ENCODE measurements around the gene DNPEP. TPM values are rescaled to one million over a fixed set of nuclear protein-coding genes. Genes with fewer than 3 reads are reported as not detected.
"Not testable (repeated sequence)": the region's sequence is repeated elsewhere in the genome, so short reads cannot be mapped to it uniquely, and the experiment has no call there.

The DNPEP gene
- total RNA-seq, 2 experiments from 2014 or later: 58.1 to 59.7 TPM

GRCh38 chr2:219395056-219395455 lies 7.3 kb upstream of the DNPEP start:
- H3K4me1 Mint-ChIP-seq (ENCODE audit: low read depth); H3K36me3 Mint-ChIP-seq (ENCODE audit: low read depth); ATAC-seq; DNase-seq; H3K9me3 Mint-ChIP-seq (ENCODE audit: insufficient read depth); H3K4me3 Mint-ChIP-seq; H3K27ac Mint-ChIP-seq: not testable (repeated sequence)
- POLR2A ChIA-PET: interaction anchor here (0.5 kb wide), 1 partner anchor 116 kb away, joined by 4 read pairs; no protein-coding TSS in a partner anchor
- CTCF ChIA-PET: interaction anchor here (1.2 kb wide), 1 partner anchor 146 kb away, joined by 3 read pairs; no protein-coding TSS in a partner anchor
- H3K27me3 Mint-ChIP-seq (ENCODE audit: low read depth): peaks cover 10% of the 10 kb centered on the region

DNA sequence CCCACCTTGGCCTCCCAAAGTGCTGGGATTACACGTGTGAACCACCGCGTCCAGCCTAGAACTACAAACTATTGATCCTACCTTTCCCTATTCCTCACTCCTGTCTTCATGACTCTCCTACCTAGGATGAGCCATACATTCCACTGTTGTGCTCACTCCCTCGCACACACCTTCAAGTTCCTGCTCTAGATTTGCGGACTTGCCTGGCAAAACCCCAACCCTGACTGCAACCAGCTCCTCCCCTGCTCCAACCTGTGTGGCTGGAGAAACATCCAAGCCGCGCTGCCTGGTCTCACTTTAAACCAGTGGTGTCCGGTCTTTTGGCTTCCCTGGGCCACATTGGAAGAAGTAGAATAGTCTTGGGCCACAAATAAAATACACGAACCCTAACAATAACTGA lies 5.0 kb upstream of the DNPEP start:
- H3K27me3 Mint-ChIP-seq (ENCODE audit: low read depth): peaks cover 10% of the 10 kb centered on the region
- ATAC-seq (no peak), DNase-seq (no peak)
- H3K27ac Mint-ChIP-seq: no peak overlapping the region
- H3K4me3 Mint-ChIP-seq: no peak overlapping the region
- ChIA-PET CTCF (interaction anchor here (0.7 to 6.0 kb wide), 3 partner anchors 10 to 148 kb away, joined by 3 to 56 read pairs (median 3); no protein-coding TSS in a partner anchor), POLR2A (no interaction called here)
- no peaks in the 10 kb centered on the region for H3K36me3 Mint-ChIP-seq (ENCODE audit: low read depth)
- H3K9me3 Mint-ChIP-seq (ENCODE audit: insufficient read depth): no peaks in the 10 kb centered on the region
- peaks cover 13% of the 10 kb centered on the region for H3K4me1 Mint-ChIP-seq (ENCODE audit: low read depth)

- Mint-ChIP-seq H3K9me3 (ENCODE audit: insufficient read depth) (no peaks in the 10 kb centered on the region), H3K4me3 (peak overlapping the region; percentile 70), H3K27me3 (ENCODE audit: low read depth) (peaks cover 8% of the 10 kb centered on the region), H3K36me3 (ENCODE audit: low read depth) (peaks cover 21% of the 10 kb centered on the region), H3K4me1 (ENCODE audit: low read depth) (peaks cover 18% of the 10 kb centered on the region), H3K27ac (peak overlapping the region; percentile 87)
- DNase-seq (no peak), ATAC-seq (no peak)
- ChIA-PET CTCF (interaction anchor here (0.6 to 6.0 kb wide), 18 partner anchors 14 to 316 kb away, joined by 3 to 56 read pairs (median 4); partner anchors contain the start of genes GMPPA, NHEJ1 and ZFAND2B), POLR2A (interaction anchor here (1.2 kb wide), 1 partner anchor 14 kb away, joined by 5 read pairs; no protein-coding TSS in a partner anchor)
These were observed 1.1 kb upstream of the DNPEP start for GRCh38 chr2:219388907-219389156.

GRCh38 chr2:219388121-219388906 lies 602 bp upstream of the DNPEP start:
- Mint-ChIP-seq H3K27ac (peak overlapping the region; percentile 87), H3K27me3 (ENCODE audit: low read depth) (peaks cover 5% of the 10 kb centered on the region), H3K4me1 (ENCODE audit: low read depth) (peaks cover 18% of the 10 kb centered on the region), H3K36me3 (ENCODE audit: low read depth) (peaks cover 24% of the 10 kb centered on the region), H3K9me3 (ENCODE audit: insufficient read depth) (no peaks in the 10 kb centered on the region), H3K4me3 (peak overlapping the region; percentile 70)
- peak; percentile 77 for ATAC-seq
- DNase-seq: peak; percentile 99
- CTCF ChIA-PET: interaction anchor here (0.6 to 6.0 kb wide), 19 partner anchors 14 to 316 kb away, joined by 3 to 56 read pairs (median 4); partner anchors contain the start of genes GMPPA, NHEJ1 and ZFAND2B
- POLR2A ChIA-PET: interaction anchor here (1.2 to 1.5 kb wide), 4 partner anchors 14 to 211 kb away, joined by 4 to 6 read pairs (median 4); partner anchors contain the start of genes CNPPD1 and TUBA4A

- H3K4me1 Mint-ChIP-seq (ENCODE audit: low read depth): peaks cover 18% of the 10 kb centered on the region
- H3K36me3 Mint-ChIP-seq (ENCODE audit: low read depth): peaks cover 25% of the 10 kb centered on the region
- H3K4me3 Mint-ChIP-seq: peak overlapping the region; percentile 96
- ChIA-PET POLR2A (interaction anchor here (1.4 kb wide), 2 partner anchors 186 to 210 kb away, joined by 4 to 6 read pairs; partner anchors contain the start of gene CNPPD1), CTCF (interaction anchor here (2.6 to 2.7 kb wide), 2 partner anchors 92 to 155 kb away, joined by 14 to 16 read pairs; no protein-coding TSS in a partner anchor)
- peak overlapping the region; percentile 96 for H3K27ac Mint-ChIP-seq
- H3K9me3 Mint-ChIP-seq (ENCODE audit: insufficient read depth): no peaks in the 10 kb centered on the region
- ATAC-seq (no peak), DNase-seq (peak; percentile 26)
- no peaks in the 10 kb centered on the region for H3K27me3 Mint-ChIP-seq (ENCODE audit: low read depth)
These were observed 1.0 kb downstream of the DNPEP start for GRCh38 chr2:219386532-219387280.

- H3K4me1 Mint-ChIP-seq (ENCODE audit: low read depth): peaks cover 18% of the 10 kb centered on the region
- H3K9me3 Mint-ChIP-seq (ENCODE audit: insufficient read depth): no peaks in the 10 kb centered on the region
- peak overlapping the region; percentile 96 for H3K27ac Mint-ChIP-seq
- ATAC-seq (no peak), DNase-seq (no peak)
- ChIA-PET POLR2A (no interaction called here), CTCF (no interaction called here)
- no peaks in the 10 kb centered on the region for H3K27me3 Mint-ChIP-seq (ENCODE audit: low read depth)
- peak overlapping the region; percentile 96 for H3K4me3 Mint-ChIP-seq
- H3K36me3 Mint-ChIP-seq (ENCODE audit: low read depth): peaks cover 29% of the 10 kb centered on the region
These were observed 1.7 kb downstream of the DNPEP start for GRCh38 chr2:219385958-219386520.

- Mint-ChIP-seq H3K4me3 (no peak overlapping the region), H3K9me3 (ENCODE audit: insufficient read depth) (no peaks in the 10 kb centered on the region), H3K27me3 (ENCODE audit: low read depth) (no peaks in the 10 kb centered on the region), H3K36me3 (ENCODE audit: low read depth) (peaks cover 32% of the 10 kb centered on the region), H3K27ac (no peak overlapping the region), H3K4me1 (ENCODE audit: low read depth) (peaks cover 18% of the 10 kb centered on the region)
- CTCF ChIA-PET: interaction anchor here (2.1 kb wide), 1 partner anchor 90 kb away, joined by 5 read pairs; no protein-coding TSS in a partner anchor
- DNase-seq (no peak), ATAC-seq (no peak)
- POLR2A ChIA-PET: no interaction called here
These were observed 2.9 kb downstream of the DNPEP start for GRCh38 chr2:219384859-219385258.

- no peak for ATAC-seq
- ChIA-PET POLR2A (no interaction called here), CTCF (interaction anchor here (2.1 kb wide), 1 partner anchor 89 kb away, joined by 5 read pairs; no protein-coding TSS in a partner anchor)
- Mint-ChIP-seq H3K27ac (no peak overlapping the region), H3K9me3 (ENCODE audit: insufficient read depth) (no peaks in the 10 kb centered on the region), H3K36me3 (ENCODE audit: low read depth) (peaks cover 32% of the 10 kb centered on the region), H3K4me1 (ENCODE audit: low read depth) (peaks cover 18% of the 10 kb centered on the region), H3K4me3 (no peak overlapping the region), H3K27me3 (ENCODE audit: low read depth) (no peaks in the 10 kb centered on the region)
- DNase-seq: no peak
These were observed 3.5 kb downstream of the DNPEP start for GRCh38 chr2:219384083-219384713.

DNA sequence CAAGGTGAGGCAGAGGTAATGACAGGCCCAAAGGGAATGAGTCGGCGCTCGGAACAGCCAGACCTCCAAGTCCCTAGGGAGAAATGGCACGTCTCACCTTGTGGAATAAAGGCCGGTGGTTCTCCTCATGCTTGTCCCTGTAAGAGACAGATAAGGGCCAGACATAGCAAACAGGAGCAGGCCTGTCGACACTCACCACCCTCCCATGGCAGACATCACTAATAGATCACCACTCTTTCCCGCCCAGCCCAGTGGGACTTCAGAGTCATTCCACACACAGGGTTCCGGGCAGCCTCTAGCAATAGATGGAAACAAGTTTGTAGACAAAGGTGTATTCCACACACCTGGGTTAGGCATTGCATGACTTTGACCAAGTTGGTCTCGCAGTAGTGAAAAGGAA lies 6.3 kb downstream of the DNPEP start:
- DNase-seq (no peak), ATAC-seq (no peak)
- no peak overlapping the region for H3K27ac Mint-ChIP-seq
- peaks cover 4% of the 10 kb centered on the region for H3K4me1 Mint-ChIP-seq (ENCODE audit: low read depth)
- peaks cover 40% of the 10 kb centered on the region for H3K36me3 Mint-ChIP-seq (ENCODE audit: low read depth)
- no peaks in the 10 kb centered on the region for H3K27me3 Mint-ChIP-seq (ENCODE audit: low read depth)
- H3K9me3 Mint-ChIP-seq (ENCODE audit: insufficient read depth): no peaks in the 10 kb centered on the region
- ChIA-PET CTCF (no interaction called here), POLR2A (no interaction called here)
- H3K4me3 Mint-ChIP-seq: no peak overlapping the region

- ChIA-PET POLR2A (no interaction called here), CTCF (no interaction called here)
- H3K4me1 Mint-ChIP-seq (ENCODE audit: low read depth): no peaks in the 10 kb centered on the region
- ATAC-seq (no peak), DNase-seq (no peak)
- no peaks in the 10 kb centered on the region for H3K27me3 Mint-ChIP-seq (ENCODE audit: low read depth)
- H3K27ac Mint-ChIP-seq: no peak overlapping the region
- no peak overlapping the region for H3K4me3 Mint-ChIP-seq
- H3K36me3 Mint-ChIP-seq (ENCODE audit: low read depth): peaks cover 37% of the 10 kb centered on the region
- H3K9me3 Mint-ChIP-seq (ENCODE audit: insufficient read depth): no peaks in the 10 kb centered on the region
These were observed 6.8 kb downstream of the DNPEP start for GRCh38 chr2:219380926-219381325.

GRCh38 chr2:219378163-219378851 lies 9.4 kb downstream of the DNPEP start:
- POLR2A ChIA-PET: interaction anchor here (0.6 kb wide), 1 partner anchor 202 kb away, joined by 3 read pairs; the partner anchor contains the start of gene CNPPD1
- H3K27ac Mint-ChIP-seq: no peak overlapping the region
- peaks cover 38% of the 10 kb centered on the region for H3K36me3 Mint-ChIP-seq (ENCODE audit: low read depth)
- ATAC-seq: no peak
- no peak for DNase-seq
- H3K4me3 Mint-ChIP-seq: no peak overlapping the region
- no peaks in the 10 kb centered on the region for H3K27me3 Mint-ChIP-seq (ENCODE audit: low read depth)
- H3K9me3 Mint-ChIP-seq (ENCODE audit: insufficient read depth): no peaks in the 10 kb centered on the region
- CTCF ChIA-PET: no interaction called here
- H3K4me1 Mint-ChIP-seq (ENCODE audit: low read depth): no peaks in the 10 kb centered on the region

All from activated CD8-positive, alpha-beta T cell treated with anti-CD3 and anti-CD28 coated beads, Interleukin-2, amount 10 ng/mL, durations not matched to agents 7 days and 5 days (primary cell).